22Rv1 (cell line): Measurements from ENCODE around the gene MAEA.

Experiments
- H3K27ac ChIP-seq: fragments of 450-650 bp; 2 replicates; pipeline ENCODE4 v1.5.1; 2017
- CTCF ChIP-seq: fragments of 450-650 bp; IDR thresholded peaks from 2 replicates; pipeline ENCODE4 v1.5.1; 2017; ENCODE audit warnings: mild to moderate bottlenecking
- ZFX ChIP-seq: fragments of 450-650 bp; IDR thresholded peaks from 2 replicates; pipeline ENCODE4 v1.6.1; 2017; ENCODE audit warnings: antibody characterized with exemption, borderline replicate concordance

The MAEA gene

GRCh38 chr4:1326751-1327525 lies 37.2 kb downstream of the MAEA start:
- TF ChIP-seq ZFX (no peak), CTCF (no peak)

DNA sequence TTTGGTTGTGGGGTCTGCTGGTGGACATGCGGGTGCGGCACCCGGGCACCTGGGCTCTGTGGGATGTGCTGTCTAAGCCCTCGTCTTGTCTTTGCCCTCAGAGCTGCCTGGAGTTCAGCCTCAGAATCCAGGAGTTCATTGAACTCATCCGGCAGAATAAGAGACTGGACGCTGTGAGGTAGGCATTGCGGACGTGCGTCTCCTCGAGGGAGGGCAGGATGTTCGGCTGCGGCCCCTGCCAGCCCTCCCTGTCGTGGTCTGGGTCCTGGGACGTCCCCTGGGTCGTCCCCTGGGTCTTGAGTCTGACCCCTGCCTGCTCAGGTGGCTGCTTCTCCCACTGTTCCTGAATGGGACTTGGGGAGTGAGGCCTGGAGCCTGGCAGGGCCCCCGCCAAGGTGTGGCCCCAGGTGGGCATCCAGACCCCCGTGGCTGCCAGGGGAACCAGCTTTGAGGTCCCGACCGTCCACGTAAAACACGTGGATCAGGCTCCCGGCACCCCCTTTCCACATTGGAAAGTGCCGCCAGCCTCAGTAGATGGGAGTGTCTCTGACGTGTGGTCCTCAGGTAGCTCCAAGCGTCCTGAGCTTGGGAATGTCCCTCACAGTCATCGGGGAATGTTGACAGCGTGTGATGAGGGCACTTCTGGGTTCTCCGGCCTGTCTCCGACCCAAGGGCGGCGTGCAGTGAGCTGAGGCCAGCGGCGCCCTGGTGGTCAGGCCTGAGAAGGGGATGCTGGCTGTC lies 38.0 kb downstream of the MAEA start:
- no peak overlapping the region for H3K27ac ChIP-seq
- TF ChIP-seq CTCF (no peak), ZFX (no peak)

More at GRCh38 chr4:1326751-1327525, 37.2 kb downstream of the MAEA start:
- no peak overlapping the region for H3K27ac ChIP-seq

DNA sequence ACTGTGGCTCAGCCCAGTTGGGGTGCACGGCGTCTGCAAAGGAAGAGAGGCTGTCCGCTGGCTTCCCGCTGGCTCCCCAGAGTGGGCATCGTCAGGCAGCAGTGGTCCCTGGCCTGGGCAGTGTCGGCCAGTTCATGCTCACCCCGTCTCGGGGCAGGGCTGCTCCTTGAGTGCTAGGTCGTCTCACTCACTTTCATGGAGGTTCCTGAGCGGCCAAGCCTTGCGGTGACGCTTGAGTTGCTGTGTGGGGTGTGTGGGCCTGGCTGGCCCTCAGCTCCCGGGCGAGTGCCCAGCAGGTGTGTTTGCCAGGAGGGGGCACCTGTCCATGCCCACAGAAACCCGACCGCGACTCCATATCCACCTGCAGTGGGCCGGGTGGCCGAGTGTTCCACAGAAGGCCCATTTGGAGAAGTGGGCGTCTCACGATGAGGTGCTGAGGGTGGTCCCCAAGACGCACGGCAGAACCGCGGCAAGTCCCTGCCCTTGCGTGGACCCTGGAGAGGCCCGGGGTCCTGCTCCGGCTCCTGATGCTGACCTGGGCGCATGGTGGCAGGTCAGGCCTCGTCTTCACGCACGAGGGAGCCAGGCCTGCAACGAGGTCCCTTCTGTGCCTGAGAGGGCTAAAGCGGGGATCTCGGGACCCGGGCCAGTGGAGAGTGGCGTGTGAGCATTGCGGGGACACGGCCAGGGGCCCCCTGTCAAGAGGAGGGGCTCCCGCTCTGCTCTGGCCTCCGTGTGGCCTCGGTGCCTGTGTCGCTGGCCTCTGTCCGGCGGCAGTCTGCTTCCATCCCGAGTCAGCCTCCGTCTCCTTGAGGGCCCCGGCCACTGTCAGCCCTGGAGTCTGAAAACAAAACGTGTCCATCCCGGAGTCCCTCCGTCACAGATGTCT lies 38.8 kb downstream of the MAEA start:
- TF ChIP-seq ZFX (no peak), CTCF (no peak)

DNA sequence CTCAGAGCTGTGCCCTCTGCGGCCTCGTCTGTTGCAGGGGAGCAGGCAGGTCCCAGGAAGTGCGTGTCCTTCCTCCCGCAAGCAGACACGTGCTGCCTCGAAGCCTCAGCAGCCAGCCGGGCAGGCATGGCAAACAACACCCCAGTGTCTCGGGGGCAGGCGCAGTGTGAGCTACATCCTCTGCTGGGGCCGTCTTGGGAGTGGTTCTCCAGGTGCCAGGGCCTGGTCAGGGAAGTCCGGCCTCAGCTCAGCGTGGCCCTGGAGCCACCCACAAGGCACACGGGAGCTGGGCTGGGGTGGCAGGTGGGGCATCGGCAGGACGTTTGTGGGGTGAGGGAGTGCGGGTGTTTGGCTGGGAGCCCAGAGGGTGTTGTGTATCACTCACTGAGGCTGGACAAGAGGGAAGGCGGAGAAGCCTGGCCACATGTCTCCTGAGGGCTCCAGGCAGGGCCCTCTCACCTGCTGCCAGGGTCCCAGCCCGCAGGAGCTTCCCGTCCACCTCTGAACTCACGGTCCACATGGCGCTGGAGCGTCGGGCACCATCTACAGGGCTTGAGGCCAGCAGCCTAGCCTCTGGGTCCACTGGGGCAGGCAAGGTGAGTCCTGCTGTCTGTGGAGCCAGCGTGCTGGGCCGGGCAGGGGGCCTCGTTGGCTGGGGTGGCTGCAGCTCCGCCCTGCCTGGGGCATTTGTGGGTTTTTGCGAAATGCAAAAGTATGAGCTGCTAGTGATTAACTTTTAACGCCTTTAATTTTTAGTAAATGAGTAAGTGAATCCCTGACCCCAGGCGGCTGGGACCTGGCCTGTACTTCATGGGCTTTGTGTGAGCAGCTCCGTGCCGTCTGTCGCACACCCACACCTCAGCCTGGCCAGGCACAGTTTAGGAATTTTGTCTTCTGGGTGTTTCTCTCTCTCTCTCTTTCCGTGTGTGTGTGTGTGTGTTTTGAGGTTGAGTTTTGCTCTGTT lies 40.0 kb downstream of the MAEA start:
- no peak overlapping the region for H3K27ac ChIP-seq

More for the DNA sequence above, 38.8 kb downstream of the MAEA start:
- no peak overlapping the region for H3K27ac ChIP-seq

GRCh38 chr4:1330761-1331590 lies 41.3 kb downstream of the MAEA start:
- TF ChIP-seq ZFX, result no peak
- no peak for TF ChIP-seq CTCF

More for the DNA sequence above, 40.0 kb downstream of the MAEA start:
- TF ChIP-seq CTCF, result no peak
- no peak for TF ChIP-seq ZFX

More at GRCh38 chr4:1330761-1331590, 41.3 kb downstream of the MAEA start:
- no peak overlapping the region for H3K27ac ChIP-seq
